ENCODE results near the gene SLCO2A1. TPM values are rescaled to one million over a fixed set of nuclear protein-coding genes. Genes with fewer than 3 reads are reported as not detected.

SLCO2A1 gene
- total RNA-seq (ENCODE audit: low replicate concordance), result under 0.01 and 0.16 TPM in 2 replicates

- TF ChIP-seq CTCF (IDR thresholded peaks at IDR 0.05; ENCODE audit: insufficient read depth, low read length), result no peak
- peak within 1 kb of the TSS; percentile 57 for H3K4me3 ChIP-seq (ENCODE audit: low read depth, low read length)
- no peak for DNase-seq (ENCODE audit: low read depth)
Observed at GRCh38 chr3:134029734-134030378, at the start of gene SLCO2A1. Gene SLCO2A1, minus strand, starts transcription at chr3:134029925. Its CDS starts 123 bp downstream, at chr3:134029802.

DNA sequence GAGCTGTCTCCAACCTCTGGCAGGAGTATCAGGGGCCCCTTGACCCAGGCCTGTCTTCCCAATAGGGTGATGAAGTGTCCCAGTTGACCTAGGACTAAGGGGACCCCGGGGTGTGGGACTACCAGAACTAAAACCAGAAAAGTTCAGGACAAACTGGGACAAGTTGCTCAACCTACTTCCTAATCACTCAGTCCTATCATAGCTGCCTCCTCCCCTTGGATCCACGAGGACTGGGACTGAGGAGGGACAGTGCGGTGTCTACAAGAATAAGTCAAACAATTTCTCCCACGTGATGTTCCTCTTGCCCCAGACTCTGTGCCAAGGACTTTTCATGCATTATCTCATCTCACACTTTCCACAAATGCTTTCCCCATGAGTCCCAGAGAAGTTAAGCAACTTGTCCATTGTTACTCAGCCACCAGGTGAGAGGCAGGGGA lies 49.4 kb upstream of the SLCO2A1 start:
- DNase-seq (ENCODE audit: low read depth), result no peak
- no peak overlapping the region for H3K4me3 ChIP-seq (ENCODE audit: low read depth, low read length)
- TF ChIP-seq CTCF (IDR thresholded peaks at IDR 0.05; ENCODE audit: insufficient read depth, low read length), result no peak

DNA sequence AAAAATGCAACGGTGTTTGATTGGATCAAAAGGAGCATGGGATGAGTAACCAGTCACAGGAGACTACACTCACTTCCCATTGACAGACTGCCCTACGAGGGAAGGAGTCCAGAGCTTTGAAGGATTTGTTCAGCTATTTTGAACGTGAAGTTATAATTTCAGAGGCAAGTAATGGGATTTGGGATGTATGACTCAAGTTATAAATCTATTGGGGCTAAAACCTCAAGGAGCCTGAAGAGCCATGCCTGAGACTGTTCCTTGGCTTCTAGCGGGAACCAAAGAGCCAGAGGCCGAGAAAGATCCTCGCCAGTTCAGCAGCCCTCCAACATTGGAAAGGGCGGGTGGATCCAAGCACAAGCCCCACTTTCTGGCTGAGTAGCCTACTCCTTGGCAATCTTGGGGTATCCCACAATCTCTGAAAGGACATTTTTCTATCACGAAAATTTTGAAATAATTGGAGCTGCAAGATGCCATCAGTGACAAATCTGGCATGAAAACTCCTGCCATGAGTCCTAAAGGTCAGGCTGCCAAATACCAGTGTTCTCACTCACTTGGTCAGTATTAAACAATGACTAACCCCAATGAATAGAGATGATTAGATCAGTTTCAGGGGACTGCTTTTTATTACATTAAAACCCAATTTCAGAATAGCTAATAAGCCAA lies 48.6 kb upstream of the SLCO2A1 start:
- DNase-seq (ENCODE audit: low read depth), result peak; percentile 58
- no peak for TF ChIP-seq CTCF (IDR thresholded peaks at IDR 0.05; ENCODE audit: insufficient read depth, low read length)
- no peak overlapping the region for H3K4me3 ChIP-seq (ENCODE audit: low read depth, low read length)

GRCh38 chr3:134077649-134078161 lies 48.0 kb upstream of the SLCO2A1 start:
- no peak for DNase-seq (ENCODE audit: low read depth)
- no peak overlapping the region for H3K4me3 ChIP-seq (ENCODE audit: low read depth, low read length)
- TF ChIP-seq CTCF (IDR thresholded peaks at IDR 0.05; ENCODE audit: insufficient read depth, low read length), result no peak

- H3K4me3 ChIP-seq (ENCODE audit: low read depth, low read length), result no peak overlapping the region
- TF ChIP-seq CTCF (IDR thresholded peaks at IDR 0.05; ENCODE audit: insufficient read depth, low read length), result no peak
- DNase-seq (ENCODE audit: low read depth), result no peak
Observed at GRCh38 chr3:134076851-134077250, 47.1 kb upstream of the SLCO2A1 start.

GRCh38 chr3:134075846-134076245 lies 46.1 kb upstream of the SLCO2A1 start:
- DNase-seq (ENCODE audit: low read depth), result no peak
- H3K4me3 ChIP-seq (ENCODE audit: low read depth, low read length), result no peak overlapping the region
- no peak for TF ChIP-seq CTCF (IDR thresholded peaks at IDR 0.05; ENCODE audit: insufficient read depth, low read length)
